OCI-LY1 (cell line): ENCODE data around the gene PLEKHM3.

Experiments used
- H2AFZ ChIP-seq: fragments of 200-600 bp; sonication (generic), shearing (Covaris generic); 2 replicates; pipeline ENCODE4 v1.6.0; 2014; ENCODE audit warnings: antibody characterized with exemption, mild to moderate bottlenecking, low read length
- H3F3A ChIP-seq: fragments of 200-600 bp; sonication (generic), shearing (Covaris generic); 2 replicates; pipeline ENCODE4 v1.6.0; 2014; ENCODE audit warnings: mild to moderate bottlenecking, antibody characterized with exemption, low read length, moderate library complexity; ENCODE audit not compliant: insufficient read depth
- H3K27ac ChIP-seq: fragments of 200-600 bp; sonication (generic); 2 replicates; pipeline ENCODE4 v1.5.1; 2014; ENCODE audit warnings: low read length, mixed run types, mild to moderate bottlenecking, low read depth; ENCODE audit not compliant: poor library complexity, severe bottlenecking
- H3K27me3 ChIP-seq: fragments of 200-600 bp; sonication (generic); 2 replicates; pipeline ENCODE4 v1.6.0; 2014; ENCODE audit warnings: antibody characterized with exemption, mild to moderate bottlenecking, low read length, moderate library complexity; ENCODE audit not compliant: insufficient read depth
- H3K36me3 ChIP-seq: fragments of 200-600 bp; sonication (generic); 2 replicates; pipeline ENCODE4 v1.6.1; 2014; ENCODE audit warnings: mild to moderate bottlenecking, antibody characterized with exemption, low read length, moderate library complexity, mixed read lengths; ENCODE audit not compliant: insufficient read depth
- H3K4me1 ChIP-seq: fragments of 200-600 bp; sonication (generic); 2 replicates; pipeline ENCODE4 v1.5.1; 2014; ENCODE audit warnings: mild to moderate bottlenecking, low read length, moderate library complexity; ENCODE audit not compliant: insufficient read depth, severe bottlenecking
- H3K4me2 ChIP-seq: fragments of 200-600 bp; sonication (generic), shearing (Covaris generic); 2 replicates; pipeline ENCODE4 v1.6.1; 2014; ENCODE audit warnings: low read length
- H3K4me3 ChIP-seq: fragments of 200-600 bp; sonication (generic); 2 replicates; pipeline ENCODE4 v1.5.1; 2014; ENCODE audit warnings: low read length, low read depth, mild to moderate bottlenecking, mixed read lengths; ENCODE audit not compliant: poor library complexity, severe bottlenecking
- H3K79me2 ChIP-seq: fragments of 200-600 bp; shearing (Covaris generic); 2 replicates; pipeline ENCODE4 v1.6.1; 2016; ENCODE audit warnings: mixed run types, low read length, mixed read lengths; ENCODE audit not compliant: insufficient read depth
- H3K9ac ChIP-seq: fragments of 200-600 bp; sonication (generic), shearing (Covaris generic); 2 replicates; pipeline ENCODE4 v1.6.1; 2014; ENCODE audit warnings: mild to moderate bottlenecking, low read length, mixed read lengths
- H3K9me2 ChIP-seq: fragments of 200-600 bp; sonication (generic), shearing (Covaris generic); 2 replicates; pipeline ENCODE4 v1.6.1; 2014; ENCODE audit warnings: low read depth, mild to moderate bottlenecking, low read length, mixed read lengths
- H3K9me3 ChIP-seq: fragments of 200-600 bp; shearing (Covaris generic); 2 replicates; pipeline ENCODE4 v1.6.1; 2014; ENCODE audit warnings: low read length, mixed read lengths
- H4K20me1 ChIP-seq: fragments of 200-600 bp; sonication (generic), shearing (Covaris generic); 2 replicates; pipeline ENCODE4 v1.6.0; 2016; ENCODE audit warnings: mild to moderate bottlenecking, low read length; ENCODE audit not compliant: insufficient read depth
- EZH2 ChIP-seq: fragments of 200-600 bp; sonication (generic), shearing (Covaris generic); IDR thresholded peaks from 2 replicates; pipeline ENCODE4 v1.8.0; 2017; ENCODE audit warnings: borderline replicate concordance, mixed run types, mild to moderate bottlenecking, antibody characterized with exemption, low read length, moderate library complexity, mixed read lengths
- TF ChIP-seq, protein P1 (sequence below): fragments of 200-600 bp; sonication (generic), shearing (Covaris generic); IDR thresholded peaks from 2 replicates; pipeline ENCODE4 v1.5.1; 2017; ENCODE audit warnings: mild to moderate bottlenecking, antibody characterized with exemption, low read length, moderate library complexity, mixed read lengths

The PLEKHM3 gene

DNA sequence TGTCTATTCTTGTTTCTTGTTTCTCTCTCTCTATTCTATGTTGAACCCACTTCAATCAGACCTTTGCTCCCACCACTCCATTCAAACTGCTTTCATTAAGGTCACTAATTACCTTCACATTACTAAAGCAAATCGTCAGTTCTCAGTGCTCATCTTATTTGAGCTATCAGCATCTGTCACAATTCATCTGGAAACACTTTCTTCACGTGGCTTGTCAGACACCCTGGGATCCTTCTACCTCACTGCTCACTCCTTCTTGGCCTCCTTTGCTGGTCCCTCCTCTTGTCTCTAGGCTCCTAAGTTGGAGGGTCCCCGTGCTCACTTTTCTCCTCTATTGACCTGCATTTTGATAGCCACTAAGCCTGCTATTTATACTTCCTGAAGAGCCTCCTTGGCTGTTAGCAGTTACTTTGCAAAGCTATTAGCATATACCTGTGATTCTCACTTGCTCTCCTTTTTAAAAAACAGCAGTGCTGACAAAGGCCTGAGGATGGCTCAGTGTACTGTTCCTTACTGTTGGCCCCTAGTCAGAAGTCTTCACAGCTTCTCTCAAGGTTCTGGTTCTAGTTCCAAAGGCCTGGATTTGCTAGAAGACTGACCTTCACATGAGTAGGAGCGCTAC lies 80.2 kb downstream of the PLEKHM3 start:
- no peak for TF ChIP-seq EZH2
- TF ChIP-seq, protein P1, sequence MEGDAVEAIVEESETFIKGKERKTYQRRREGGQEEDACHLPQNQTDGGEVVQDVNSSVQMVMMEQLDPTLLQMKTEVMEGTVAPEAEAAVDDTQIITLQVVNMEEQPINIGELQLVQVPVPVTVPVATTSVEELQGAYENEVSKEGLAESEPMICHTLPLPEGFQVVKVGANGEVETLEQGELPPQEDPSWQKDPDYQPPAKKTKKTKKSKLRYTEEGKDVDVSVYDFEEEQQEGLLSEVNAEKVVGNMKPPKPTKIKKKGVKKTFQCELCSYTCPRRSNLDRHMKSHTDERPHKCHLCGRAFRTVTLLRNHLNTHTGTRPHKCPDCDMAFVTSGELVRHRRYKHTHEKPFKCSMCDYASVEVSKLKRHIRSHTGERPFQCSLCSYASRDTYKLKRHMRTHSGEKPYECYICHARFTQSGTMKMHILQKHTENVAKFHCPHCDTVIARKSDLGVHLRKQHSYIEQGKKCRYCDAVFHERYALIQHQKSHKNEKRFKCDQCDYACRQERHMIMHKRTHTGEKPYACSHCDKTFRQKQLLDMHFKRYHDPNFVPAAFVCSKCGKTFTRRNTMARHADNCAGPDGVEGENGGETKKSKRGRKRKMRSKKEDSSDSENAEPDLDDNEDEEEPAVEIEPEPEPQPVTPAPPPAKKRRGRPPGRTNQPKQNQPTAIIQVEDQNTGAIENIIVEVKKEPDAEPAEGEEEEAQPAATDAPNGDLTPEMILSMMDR: no peak
- H3K27ac ChIP-seq: no peak overlapping the region
- H3K27me3 ChIP-seq: no peaks in the 10 kb centered on the region
- H3K9me2 ChIP-seq: no peaks in the 10 kb centered on the region
- H3K36me3 ChIP-seq: no peaks in the 10 kb centered on the region
- H3F3A ChIP-seq: no peaks in the 10 kb centered on the region; the same call in 1 of the 2 replicates
- no peak overlapping the region for H3K4me2 ChIP-seq
- no peak overlapping the region for H3K9ac ChIP-seq
- no peaks in the 10 kb centered on the region for H4K20me1 ChIP-seq
- H2AFZ ChIP-seq: no peak overlapping the region
- H3K4me3 ChIP-seq: no peak overlapping the region
- no peaks in the 10 kb centered on the region for H3K79me2 ChIP-seq
- no peaks in the 10 kb centered on the region for H3K4me1 ChIP-seq
- H3K9me3 ChIP-seq: no peaks in the 10 kb centered on the region

DNA sequence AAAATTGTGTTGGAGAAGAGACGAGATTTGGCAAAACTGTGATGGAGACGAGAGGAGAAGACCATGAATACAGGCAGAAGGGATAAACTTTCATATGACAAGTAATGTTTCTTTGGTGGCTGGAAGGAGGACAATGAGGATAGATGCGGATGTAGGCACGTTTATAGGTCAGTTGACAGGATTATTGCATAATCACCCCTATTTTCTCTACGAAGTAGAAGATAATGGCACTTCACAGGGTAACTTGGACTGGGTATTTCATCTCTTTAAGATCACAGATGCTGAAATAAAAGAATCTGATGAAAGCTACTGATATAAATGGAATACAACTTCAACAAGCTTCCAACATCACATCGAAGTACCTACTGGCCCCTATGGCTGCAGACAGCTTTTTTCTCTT lies 81.0 kb downstream of the PLEKHM3 start:
- no peak overlapping the region for H3K9ac ChIP-seq
- H4K20me1 ChIP-seq: no peaks in the 10 kb centered on the region
- no peaks in the 10 kb centered on the region for H3K4me1 ChIP-seq
- H3K36me3 ChIP-seq: no peaks in the 10 kb centered on the region
- H2AFZ ChIP-seq: no peak overlapping the region
- H3K4me2 ChIP-seq: no peak overlapping the region
- H3K79me2 ChIP-seq: no peaks in the 10 kb centered on the region
- no peaks in the 10 kb centered on the region for H3K9me2 ChIP-seq
- TF ChIP-seq, protein P1: no peak
- no peak for TF ChIP-seq EZH2
- no peak overlapping the region for H3K4me3 ChIP-seq
- no peaks in the 10 kb centered on the region for H3K9me3 ChIP-seq
- H3F3A ChIP-seq: no peaks in the 10 kb centered on the region; the same call in 1 of the 2 replicates
- H3K27ac ChIP-seq: no peak overlapping the region
- H3K27me3 ChIP-seq: no peaks in the 10 kb centered on the region

DNA sequence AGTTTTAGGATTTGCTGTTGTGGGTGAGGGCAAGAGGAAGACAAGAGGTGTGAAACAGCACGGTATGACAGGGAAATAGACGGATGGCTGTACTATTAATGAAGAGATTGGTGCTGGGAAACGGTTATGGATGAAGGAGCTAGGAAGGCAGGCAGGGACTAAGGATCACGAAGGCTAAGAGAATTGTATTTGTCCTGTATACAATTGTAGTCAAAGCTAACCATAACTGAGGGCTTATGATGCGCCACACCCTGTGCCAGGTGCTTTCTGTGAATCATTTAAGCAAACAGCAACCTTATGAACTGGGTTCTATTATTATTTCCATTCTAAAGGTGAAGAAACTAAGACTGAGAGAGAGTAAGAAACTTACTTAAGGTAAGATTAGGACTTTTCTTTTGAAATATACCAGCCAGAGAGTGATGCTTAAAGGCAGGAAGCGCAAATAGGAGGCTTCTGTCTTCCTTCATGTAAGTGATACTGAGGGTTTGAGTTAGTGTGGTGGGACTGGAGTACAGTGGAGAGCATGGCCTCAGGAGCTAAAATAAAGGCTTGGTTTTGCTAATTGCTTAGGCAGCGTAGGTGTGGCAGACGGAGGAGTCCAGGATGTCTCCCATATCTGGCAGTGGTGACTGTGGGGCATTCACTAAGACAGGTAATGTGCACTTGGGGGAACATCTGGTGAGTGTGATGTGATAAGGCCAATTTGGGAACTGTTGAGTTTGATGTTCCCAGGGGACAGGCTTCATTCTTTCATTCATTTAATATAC lies 85.8 kb downstream of the PLEKHM3 start:
- H3K36me3 ChIP-seq: no peaks in the 10 kb centered on the region
- no peak overlapping the region for H3K4me3 ChIP-seq
- no peaks in the 10 kb centered on the region for H3K9me2 ChIP-seq
- H3K27me3 ChIP-seq: no peaks in the 10 kb centered on the region
- H3K9me3 ChIP-seq: no peaks in the 10 kb centered on the region
- H3K9ac ChIP-seq: no peak overlapping the region
- H4K20me1 ChIP-seq: no peaks in the 10 kb centered on the region
- no peak overlapping the region for H2AFZ ChIP-seq
- TF ChIP-seq EZH2: no peak
- TF ChIP-seq, protein P1: no peak
- H3K4me2 ChIP-seq: no peak overlapping the region
- H3K4me1 ChIP-seq: no peaks in the 10 kb centered on the region
- no peaks in the 10 kb centered on the region for H3K79me2 ChIP-seq
- H3F3A ChIP-seq: no peaks in the 10 kb centered on the region
- H3K27ac ChIP-seq: no peak overlapping the region
